ENCODE measurements around the gene PRR3. TPM values are rescaled to one million over a fixed set of nuclear protein-coding genes. Genes with fewer than 3 reads are reported as not detected.

The PRR3 gene, protein sequence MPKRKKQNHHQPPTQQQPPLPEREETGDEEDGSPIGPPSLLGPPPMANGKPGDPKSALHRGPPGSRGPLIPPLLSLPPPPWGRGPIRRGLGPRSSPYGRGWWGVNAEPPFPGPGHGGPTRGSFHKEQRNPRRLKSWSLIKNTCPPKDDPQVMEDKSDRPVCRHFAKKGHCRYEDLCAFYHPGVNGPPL
- 10 to 100 TPM in 1 of 4 donors, 1 to 10 TPM in 3; 8.0 to 10.3 (median 8.8) TPM for total RNA-seq

DNA sequence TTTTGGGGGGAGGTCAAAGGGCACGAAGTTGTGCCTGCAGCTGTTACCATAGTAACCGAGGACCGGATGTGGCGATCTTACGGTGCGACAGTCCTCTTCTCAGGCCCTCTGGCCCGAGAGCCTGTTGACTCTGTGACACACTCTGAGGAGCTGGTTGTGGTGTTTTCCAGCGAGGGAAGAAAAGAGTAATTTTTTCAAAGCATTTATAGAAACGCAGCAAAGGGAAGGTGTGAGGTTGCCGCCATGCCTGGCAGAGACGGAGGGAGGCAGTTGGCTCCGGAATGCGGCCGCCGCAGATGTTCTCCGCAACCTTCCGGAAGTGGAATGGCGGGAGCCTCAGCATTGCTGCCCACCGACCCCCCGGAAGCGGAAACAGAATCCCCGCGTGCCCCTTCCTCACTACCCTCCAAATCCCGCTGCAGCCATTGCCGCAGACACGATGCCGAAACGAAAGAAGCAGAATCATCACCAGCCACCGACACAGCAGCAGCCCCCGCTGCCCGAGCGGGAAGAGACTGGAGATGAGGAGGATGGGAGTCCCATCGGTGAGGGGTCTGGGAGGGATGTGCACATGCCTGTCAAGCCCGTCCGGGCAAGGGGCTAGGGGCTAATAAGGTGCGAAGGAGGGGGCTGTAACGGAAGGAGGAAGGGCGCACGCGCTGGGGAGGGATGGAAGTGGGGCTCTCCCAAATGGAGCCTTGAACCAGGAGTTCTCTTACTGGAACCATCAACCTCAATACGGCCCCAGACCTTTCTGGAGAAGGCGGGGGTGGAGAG is at the start of gene PRR3:
PRR3 (plus strand) TSS at position 390 of the 777 bp plus-strand sequence; CDS start at position 440, 50 bp downstream.
- no peaks in the 10 kb centered on the region for H3K27me3 ChIP-seq
- peak within 1 kb of the TSS; percentile 63 to 96 (median 88) for H3K4me3 ChIP-seq
- peaks cover 0 to 35% (median 5%) of the 10 kb centered on the region in 3 donors for H3K36me3 ChIP-seq
- TF ChIP-seq POLR2A (IDR thresholded peaks at IDR 0.05): peak in 1 of 2 donors; percentile 46
- TF ChIP-seq, protein P1, sequence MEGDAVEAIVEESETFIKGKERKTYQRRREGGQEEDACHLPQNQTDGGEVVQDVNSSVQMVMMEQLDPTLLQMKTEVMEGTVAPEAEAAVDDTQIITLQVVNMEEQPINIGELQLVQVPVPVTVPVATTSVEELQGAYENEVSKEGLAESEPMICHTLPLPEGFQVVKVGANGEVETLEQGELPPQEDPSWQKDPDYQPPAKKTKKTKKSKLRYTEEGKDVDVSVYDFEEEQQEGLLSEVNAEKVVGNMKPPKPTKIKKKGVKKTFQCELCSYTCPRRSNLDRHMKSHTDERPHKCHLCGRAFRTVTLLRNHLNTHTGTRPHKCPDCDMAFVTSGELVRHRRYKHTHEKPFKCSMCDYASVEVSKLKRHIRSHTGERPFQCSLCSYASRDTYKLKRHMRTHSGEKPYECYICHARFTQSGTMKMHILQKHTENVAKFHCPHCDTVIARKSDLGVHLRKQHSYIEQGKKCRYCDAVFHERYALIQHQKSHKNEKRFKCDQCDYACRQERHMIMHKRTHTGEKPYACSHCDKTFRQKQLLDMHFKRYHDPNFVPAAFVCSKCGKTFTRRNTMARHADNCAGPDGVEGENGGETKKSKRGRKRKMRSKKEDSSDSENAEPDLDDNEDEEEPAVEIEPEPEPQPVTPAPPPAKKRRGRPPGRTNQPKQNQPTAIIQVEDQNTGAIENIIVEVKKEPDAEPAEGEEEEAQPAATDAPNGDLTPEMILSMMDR (IDR thresholded peaks at IDR 0.05): no peak
- TF ChIP-seq EP300 (IDR thresholded peaks at IDR 0.05): peak; percentile 63 to 88
- no peaks in the 10 kb centered on the region for H3K9me3 ChIP-seq
- DNase-seq (ENCODE audit: low spot score in 2 of 2): peak; percentile 81 to 95
- peaks cover 0 to 44% (median 14%) of the 10 kb centered on the region in 4 donors for H3K4me1 ChIP-seq
- peak within 1 kb of the TSS; percentile 97 to 99 (median 98) for H3K27ac ChIP-seq
- WGBS, 2 donors: 0% methylated on average over 35 to 42 of the region's 42 CpGs

DNA sequence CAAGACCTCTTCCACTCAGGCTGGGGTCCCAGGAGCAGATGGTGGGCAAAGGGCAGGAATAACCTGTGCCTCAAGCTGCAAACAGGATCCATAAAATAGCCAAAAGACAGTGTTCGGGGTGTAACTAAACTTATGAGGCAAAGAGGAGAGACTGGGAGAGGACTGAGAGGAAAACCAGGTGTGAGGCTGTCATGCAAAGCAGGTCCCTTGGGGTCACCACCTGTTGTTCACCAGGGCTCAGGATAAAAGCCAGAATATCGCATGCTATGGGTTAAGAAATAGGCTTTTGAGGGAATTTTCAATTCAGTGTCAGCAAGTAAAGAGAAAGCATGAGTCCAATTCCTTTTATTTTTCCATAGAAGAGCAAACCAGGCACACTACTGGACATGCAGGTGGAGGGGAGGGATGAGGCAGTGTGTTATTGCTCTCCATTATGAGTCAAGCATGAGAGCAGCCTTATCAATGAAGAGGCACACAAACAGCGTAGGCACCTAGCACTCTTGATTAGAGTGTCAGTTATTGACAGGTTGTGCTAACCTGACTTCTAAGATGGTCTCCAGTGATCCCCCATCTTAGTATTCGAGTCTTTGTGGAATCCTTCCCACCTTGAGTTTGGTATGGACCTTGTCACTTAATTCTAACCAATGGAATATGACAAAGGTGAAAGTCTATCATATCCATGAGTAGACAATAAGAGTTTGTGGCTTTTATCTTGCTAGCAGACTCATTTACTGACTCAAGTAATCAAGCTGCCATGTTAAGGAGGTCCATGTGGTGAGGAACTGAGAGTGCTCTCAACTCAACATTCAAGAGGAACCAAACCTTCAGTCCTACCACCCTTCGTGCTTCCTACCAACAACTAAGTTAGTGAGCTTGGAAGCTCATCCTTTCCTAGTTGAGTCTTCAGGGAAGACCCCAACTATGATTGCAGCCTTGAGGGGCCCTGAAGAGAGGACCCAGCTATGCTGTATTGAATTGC is 49.0 kb upstream of the PRR3 start:
- no peaks in the 10 kb centered on the region for H3K9me3 ChIP-seq
- no peaks in the 10 kb centered on the region for H3K27me3 ChIP-seq
- no peak for TF ChIP-seq EP300 (IDR thresholded peaks at IDR 0.05)
- TF ChIP-seq, protein P1 (IDR thresholded peaks at IDR 0.05): no peak
- no peak for TF ChIP-seq POLR2A (IDR thresholded peaks at IDR 0.05)
- H3K4me3 ChIP-seq: no peak overlapping the region
- 80 to 83% methylated on average over 5 of the region's 5 CpGs for WGBS, 2 donors
- H3K4me1 ChIP-seq: peaks cover 0 to 15% (median 0%) of the 10 kb centered on the region in 4 donors
- no peaks in the 10 kb centered on the region for H3K36me3 ChIP-seq
- no peak for DNase-seq (ENCODE audit: low spot score in 2 of 2)
- H3K27ac ChIP-seq: no peak overlapping the region

DNA sequence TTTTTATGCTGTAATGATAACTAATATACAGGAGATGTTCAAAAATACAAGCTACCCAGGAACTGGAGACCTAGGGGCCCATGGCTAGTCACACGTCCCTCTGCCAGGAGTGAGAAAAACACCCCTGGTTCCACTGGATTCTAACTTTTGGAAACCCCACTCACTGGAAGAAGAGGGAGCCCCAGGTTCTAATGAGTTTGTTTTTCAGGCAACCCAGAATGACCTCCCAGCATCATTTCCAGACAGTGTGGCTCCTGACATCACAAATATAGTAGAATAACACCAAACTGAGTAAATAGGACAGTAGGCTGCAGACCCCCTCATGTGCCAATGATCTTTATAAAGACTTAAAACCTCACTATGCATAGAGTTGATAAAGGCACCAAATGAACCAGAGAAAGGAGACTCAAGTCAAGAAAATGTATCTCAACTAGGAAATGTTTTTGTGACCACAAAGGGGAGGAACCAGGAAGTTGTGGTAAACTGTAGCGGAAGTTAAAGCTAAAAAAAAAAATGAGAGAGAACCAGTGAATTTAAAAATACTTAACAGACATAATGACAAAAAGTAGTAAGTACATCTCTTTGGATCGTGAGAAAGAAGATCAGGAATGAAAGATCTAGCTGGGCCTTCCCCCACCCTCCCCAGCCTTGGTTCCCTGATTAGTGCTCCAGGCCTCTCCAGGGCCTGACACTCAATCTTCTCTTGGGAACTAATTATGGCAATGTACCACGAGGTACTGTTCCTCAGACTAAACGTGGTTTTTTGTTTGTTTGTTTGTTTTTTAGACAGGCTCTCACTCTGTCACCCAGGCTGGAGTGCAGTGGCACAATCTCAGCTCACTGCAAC is 48.0 kb upstream of the PRR3 start:
- H3K9me3 ChIP-seq: no peaks in the 10 kb centered on the region
- H3K4me3 ChIP-seq: no peak overlapping the region
- no peak for DNase-seq (ENCODE audit: low spot score in 2 of 2)
- H3K4me1 ChIP-seq: peaks cover 0 to 15% (median 0%) of the 10 kb centered on the region in 4 donors
- H3K36me3 ChIP-seq: no peaks in the 10 kb centered on the region
- H3K27ac ChIP-seq: peak overlapping the region in 3 of 4 donors; percentile 1 to 48 (median 45)
- WGBS, 2 donors: 36 to 39% methylated on average over 5 of the region's 5 CpGs
- TF ChIP-seq, protein P1 (IDR thresholded peaks at IDR 0.05): no peak
- TF ChIP-seq EP300 (IDR thresholded peaks at IDR 0.05): no peak
- TF ChIP-seq POLR2A (IDR thresholded peaks at IDR 0.05): no peak
- H3K27me3 ChIP-seq: no peaks in the 10 kb centered on the region

DNA sequence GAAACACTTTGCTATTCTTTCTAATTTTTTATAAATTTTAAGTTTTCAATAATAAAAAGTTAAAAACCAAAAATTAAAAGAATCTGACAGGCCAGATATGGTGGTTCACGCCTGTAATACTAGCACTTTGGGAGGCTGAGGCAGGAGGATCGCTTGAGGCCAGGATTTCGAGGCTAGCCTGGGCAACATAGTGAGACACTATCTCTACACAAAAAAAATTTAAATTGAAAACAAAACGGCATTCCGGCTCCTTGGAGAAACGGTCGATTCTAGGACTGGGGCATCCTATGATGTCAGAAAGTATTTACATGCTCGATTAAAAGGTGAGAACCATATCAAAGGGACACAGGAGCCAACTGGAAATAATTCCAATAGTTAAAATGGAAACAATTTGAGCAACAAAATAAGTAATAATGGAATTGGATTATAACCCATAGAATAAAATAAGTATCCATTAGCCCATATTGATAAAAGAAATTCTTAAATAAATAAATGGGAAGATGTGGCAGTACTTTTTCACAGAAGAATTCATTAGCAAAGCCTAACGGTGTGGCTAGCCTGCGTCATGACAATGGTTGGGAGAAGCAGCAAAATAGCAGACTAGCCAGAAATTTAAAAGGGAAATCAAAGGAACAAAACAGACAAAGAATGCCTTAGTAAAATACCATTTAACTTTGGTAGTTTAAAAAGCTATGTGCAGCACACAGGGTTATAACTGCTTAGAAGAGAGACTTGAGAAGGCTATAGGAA is 46.5 kb upstream of the PRR3 start:
- Histone ChIP-seq H3K27me3 (no peaks in the 10 kb centered on the region), H3K27ac (peak overlapping the region in 2 of 4 donors; percentile 2 to 45), H3K9me3 (no peaks in the 10 kb centered on the region), H3K4me3 (no peak overlapping the region), H3K4me1 (peaks cover 0 to 15% (median 4%) of the 10 kb centered on the region in 4 donors), H3K36me3 (no peaks in the 10 kb centered on the region)
- 79 to 80% methylated on average over 10 of the region's 10 CpGs for WGBS, 2 donors
- DNase-seq (ENCODE audit: low spot score in 2 of 2): no peak
- TF ChIP-seq, protein P1 (IDR thresholded peaks at IDR 0.05): no peak
- TF ChIP-seq EP300 (IDR thresholded peaks at IDR 0.05) (no peak), POLR2A (IDR thresholded peaks at IDR 0.05) (no peak)

Data from tibial nerve (tissue), 4 donors.